Progenitor cell of endocrine pancreas (in vitro differentiated cells): ENCODE results near the gene CHL1. TPM values are rescaled to one million over a fixed set of nuclear protein-coding genes. Genes with fewer than 3 reads are reported as not detected.

ENCODE experiments used
- DNase-seq: peaks from one replicate; pipeline ENCODE4 v3.0.0; 2021; ENCODE audit warnings: low spot score; ENCODE audit not compliant: unreplicated experiment
- H3K27ac Mint-ChIP-seq: 2 replicates; pipeline ENCODE4 v1.8.0; 2021; ENCODE audit warnings: mild to moderate bottlenecking, moderate library complexity, mixed read lengths
- H3K27me3 Mint-ChIP-seq: 2 replicates; pipeline ENCODE4 v1.8.0; 2021; ENCODE audit warnings: mixed read lengths
- H3K36me3 Mint-ChIP-seq: 2 replicates; pipeline ENCODE4 v1.8.0; 2022; ENCODE audit warnings: mixed read lengths; ENCODE audit not compliant: insufficient read depth
- H3K4me1 Mint-ChIP-seq: 2 replicates; pipeline ENCODE4 v1.8.0; 2021; ENCODE audit warnings: low read depth, mixed read lengths
- H3K4me3 Mint-ChIP-seq: 2 replicates; pipeline ENCODE4 v1.8.0; 2021; ENCODE audit warnings: low read depth, mild to moderate bottlenecking, moderate library complexity, mixed read lengths
- H3K9me3 Mint-ChIP-seq: 2 replicates; pipeline ENCODE4 v1.8.0; 2021; ENCODE audit warnings: low read depth, mixed read lengths
- CTCF ChIP-seq: fragments of 200-600 bp; sonication (generic); IDR thresholded peaks from one replicate; pipeline ENCODE4 v1.5.0; 2021; ENCODE audit warnings: antibody characterized with exemption, mild to moderate bottlenecking; ENCODE audit not compliant: unreplicated experiment
- total RNA-seq: library from RNA; stranded (reverse); gene quantifications from 2 replicates; pipeline ENCODE4 v1.2.1, GENCODE V29; 2021

The CHL1 gene
- total RNA-seq, 1 donor from 2014 or later, result 24.7 TPM

DNA sequence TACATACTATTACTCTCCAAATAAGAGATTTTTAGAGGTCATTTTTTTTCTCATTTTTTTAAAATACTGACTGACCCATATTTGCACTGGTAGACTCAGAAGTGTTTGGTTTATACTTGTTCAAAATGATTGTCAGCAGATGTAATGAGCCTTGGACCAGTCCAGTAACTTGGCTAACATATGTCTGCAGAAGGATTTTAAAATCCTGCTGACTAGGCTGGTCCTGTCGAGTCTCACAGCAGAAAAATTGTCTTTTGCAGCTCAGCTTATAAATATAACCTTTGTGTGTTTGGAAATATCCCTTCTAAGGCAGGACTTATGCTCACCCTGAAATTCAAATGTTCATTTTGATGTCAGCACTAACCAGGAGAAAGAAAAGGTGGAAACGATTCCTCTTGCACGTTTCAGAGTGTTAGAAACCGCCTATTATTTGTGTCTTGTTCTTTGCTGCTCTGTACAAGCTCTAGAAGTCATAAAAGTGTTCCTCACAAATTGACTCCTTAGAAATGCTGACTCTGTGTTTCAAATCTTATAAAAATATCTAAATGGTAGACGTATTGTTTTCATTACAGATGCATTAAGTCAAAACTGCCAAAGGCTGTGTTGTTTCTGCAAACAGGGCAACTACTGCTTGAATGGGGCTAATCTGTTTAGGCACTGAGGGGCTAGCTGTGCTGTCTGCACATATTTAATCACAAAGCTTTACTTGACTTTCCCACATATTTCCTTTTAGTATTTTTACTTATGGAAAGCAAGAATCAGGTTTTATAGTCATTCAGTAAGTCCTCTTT lies 95.3 kb downstream of the CHL1 start:
- Mint-ChIP-seq H3K4me1 (peaks cover 6% of the 10 kb centered on the region), H3K27ac (no peak overlapping the region), H3K4me3 (no peak overlapping the region), H3K27me3 (no peaks in the 10 kb centered on the region), H3K9me3 (no peaks in the 10 kb centered on the region), H3K36me3 (no peaks in the 10 kb centered on the region)
- DNase-seq, result no peak
- TF ChIP-seq CTCF, result no peak

- no peak overlapping the region for H3K27ac Mint-ChIP-seq
- H3K27me3 Mint-ChIP-seq, result no peaks in the 10 kb centered on the region
- DNase-seq, result no peak
- no peaks in the 10 kb centered on the region for H3K36me3 Mint-ChIP-seq
- no peaks in the 10 kb centered on the region for H3K9me3 Mint-ChIP-seq
- H3K4me3 Mint-ChIP-seq, result no peak overlapping the region
- peaks cover 6% of the 10 kb centered on the region for H3K4me1 Mint-ChIP-seq
- TF ChIP-seq CTCF, result no peak
These were observed 97.5 kb downstream of the CHL1 start for GRCh38 chr3:294096-294495.

DNA sequence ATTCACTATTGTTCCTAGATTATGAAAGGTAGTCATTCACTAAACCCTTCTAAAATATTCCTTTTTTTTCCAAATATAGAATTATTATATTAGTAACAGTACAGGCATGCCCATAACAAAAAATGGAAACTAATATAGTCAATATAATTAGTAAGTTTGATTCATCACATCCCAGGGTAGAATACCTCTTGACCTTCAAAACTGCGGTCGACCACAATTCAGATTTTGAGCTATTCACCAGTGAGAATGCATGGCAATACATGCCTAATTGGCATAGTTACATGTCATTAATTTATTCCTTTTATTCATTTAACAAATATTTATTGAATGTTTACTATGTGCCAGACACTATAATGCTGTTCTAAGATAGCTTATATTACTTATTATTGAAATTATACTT lies 98.0 kb downstream of the CHL1 start:
- Mint-ChIP-seq H3K9me3 (no peaks in the 10 kb centered on the region), H3K4me3 (no peak overlapping the region), H3K27me3 (no peaks in the 10 kb centered on the region), H3K36me3 (no peaks in the 10 kb centered on the region), H3K27ac (no peak overlapping the region), H3K4me1 (peaks cover 6% of the 10 kb centered on the region)
- no peak for TF ChIP-seq CTCF
- DNase-seq, result no peak

DNA sequence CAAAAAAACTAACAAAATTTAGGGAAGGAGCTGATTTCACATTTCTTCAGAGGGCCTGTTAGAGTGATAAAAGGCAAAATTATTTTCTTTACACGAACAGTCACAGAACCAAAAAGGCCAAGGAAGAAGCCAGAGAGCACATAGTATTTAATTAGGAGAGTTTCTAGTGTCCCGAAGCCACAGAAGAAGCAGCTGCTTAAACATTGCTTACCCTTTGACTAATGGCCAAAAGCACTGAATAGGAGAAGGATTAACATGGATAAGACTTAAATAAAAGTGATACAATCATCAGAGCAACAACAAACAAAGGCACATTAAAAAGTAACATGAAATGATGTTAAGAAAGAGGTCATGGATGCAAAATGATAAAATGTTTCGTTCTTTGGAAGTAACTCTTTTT lies 98.6 kb downstream of the CHL1 start:
- no peak for TF ChIP-seq CTCF
- peaks cover 1% of the 10 kb centered on the region for H3K36me3 Mint-ChIP-seq
- no peak for DNase-seq
- peaks cover 6% of the 10 kb centered on the region for H3K4me1 Mint-ChIP-seq
- no peak overlapping the region for H3K27ac Mint-ChIP-seq
- no peaks in the 10 kb centered on the region for H3K27me3 Mint-ChIP-seq
- H3K9me3 Mint-ChIP-seq, result no peaks in the 10 kb centered on the region
- no peak overlapping the region for H3K4me3 Mint-ChIP-seq

GRCh38 chr3:297585-297984 lies 101.0 kb downstream of the CHL1 start:
- Mint-ChIP-seq H3K27me3 (no peaks in the 10 kb centered on the region), H3K9me3 (peaks cover 4% of the 10 kb centered on the region), H3K27ac (no peak overlapping the region), H3K4me1 (peaks cover 6% of the 10 kb centered on the region), H3K36me3 (peaks cover 3% of the 10 kb centered on the region), H3K4me3 (no peak overlapping the region)
- DNase-seq, result no peak
- no peak for TF ChIP-seq CTCF
